WTC11 (cell line): ENCODE measurements around the gene ETV5. TPM values are rescaled to one million over a fixed set of nuclear protein-coding genes. Genes with fewer than 3 reads are reported as not detected.

Experiments
- ATAC-seq: fragments of 200-7000 bp; cut with Tn5 transposase; 2 replicates; pipeline ENCODE4 v1.10.0; 2021; ENCODE audit warnings: mild to moderate bottlenecking, moderate library complexity
- CTCF ChIA-PET: fragments of 300-600 bp; sonication (Branson Sonifier 250); formaldehyde crosslinking; loops from one replicate; lab custom pipeline; 2021; ENCODE audit warnings: antibody characterized with exemption; lab: Charles Lee
- POLR2A ChIA-PET: fragments of 350-600 bp; sonication (Branson Sonifier 250); formaldehyde crosslinking; loops from one replicate; lab custom pipeline; 2021; ENCODE audit warnings: antibody characterized with exemption; lab: Charles Lee
- DNase-seq: peaks from one replicate; pipeline ENCODE4 v3.0.0; 2021; ENCODE audit warnings: low spot score
- H3K27ac Mint-ChIP-seq: 2 replicates; pipeline ENCODE4 v1.8.0; 2021; ENCODE audit warnings: mixed read lengths
- H3K27me3 Mint-ChIP-seq: 2 replicates; pipeline ENCODE4 v1.8.0; 2021; ENCODE audit warnings: low read depth, mild to moderate bottlenecking, moderate library complexity, mixed read lengths
- H3K36me3 Mint-ChIP-seq: 2 replicates; pipeline ENCODE4 v1.8.0; 2021; ENCODE audit warnings: mixed read lengths
- H3K4me1 Mint-ChIP-seq: 2 replicates; pipeline ENCODE4 v1.8.0; 2022; ENCODE audit warnings: mixed read lengths
- H3K4me3 Mint-ChIP-seq: 2 replicates; pipeline ENCODE4 v1.8.0; 2021; ENCODE audit warnings: mild to moderate bottlenecking, moderate library complexity, mixed read lengths
- H3K9me3 Mint-ChIP-seq: 2 replicates; pipeline ENCODE4 v1.8.0; 2021; ENCODE audit warnings: mixed read lengths
- ATF1 ChIP-seq: sonication (generic); formaldehyde crosslinking; IDR thresholded peaks from 2 replicates; pipeline ENCODE4 v1.8.1; 2023; ENCODE audit warnings: mild to moderate bottlenecking, moderate library complexity, missing genetic modification reagents
- ATF2 ChIP-seq: sonication (generic); formaldehyde crosslinking; IDR thresholded peaks from 2 replicates; pipeline ENCODE4 v1.8.1; 2022; ENCODE audit warnings: low read depth, missing genetic modification reagents, borderline replicate concordance
- CREM ChIP-seq: sonication (generic); formaldehyde crosslinking; IDR thresholded peaks from 2 replicates; pipeline ENCODE4 v1.8.1; 2022; ENCODE audit warnings: mild to moderate bottlenecking, missing genetic modification reagents, moderate library complexity
- FOXJ3 ChIP-seq: sonication (generic); formaldehyde crosslinking; IDR thresholded peaks from 2 replicates; pipeline ENCODE4 v1.9.0; 2021; ENCODE audit warnings: missing genetic modification reagents, mild to moderate bottlenecking, borderline replicate concordance
- FOXP1 ChIP-seq: sonication (generic); formaldehyde crosslinking; IDR thresholded peaks from 2 replicates; pipeline ENCODE4 v1.8.0; 2022; ENCODE audit warnings: missing genetic modification reagents, mild to moderate bottlenecking, moderate library complexity, borderline replicate concordance
- FOXP4 ChIP-seq: sonication (generic); formaldehyde crosslinking; IDR thresholded peaks from 2 replicates; pipeline ENCODE4 v1.8.0; 2022; ENCODE audit warnings: mild to moderate bottlenecking, missing genetic modification reagents
- JAZF1 ChIP-seq: fragments of 250-450 bp; sonication (Bioruptor Pico); IDR thresholded peaks from 2 replicates; pipeline ENCODE4 v1.9.0; 2021; ENCODE audit warnings: moderate library complexity, mild to moderate bottlenecking, inconsistent platforms
- JUN ChIP-seq: sonication (generic); formaldehyde crosslinking; IDR thresholded peaks from 2 replicates; pipeline ENCODE4 v1.8.0; 2023; ENCODE audit warnings: mild to moderate bottlenecking, missing genetic modification reagents
- MYBL2 ChIP-seq: sonication (generic); formaldehyde crosslinking; IDR thresholded peaks from 2 replicates; pipeline ENCODE4 v1.8.1; 2023; ENCODE audit warnings: mild to moderate bottlenecking, moderate library complexity, missing genetic modification reagents
- NFATC4 ChIP-seq: fragments of 250-450 bp; sonication (Bioruptor Pico); IDR thresholded peaks from 2 replicates; pipeline ENCODE4 v1.9.0; 2021; ENCODE audit warnings: mild to moderate bottlenecking
- NFE2L1 ChIP-seq: sonication (generic); formaldehyde crosslinking; IDR thresholded peaks from 2 replicates; pipeline ENCODE4 v1.8.1; 2023; ENCODE audit warnings: missing genetic modification reagents
- NR1H2 ChIP-seq: sonication (generic); formaldehyde crosslinking; IDR thresholded peaks from 2 replicates; pipeline ENCODE4 v1.9.0; 2021; ENCODE audit warnings: mild to moderate bottlenecking, moderate library complexity, missing genetic modification reagents
- NR2C2 ChIP-seq: sonication (generic); formaldehyde crosslinking; IDR thresholded peaks from 2 replicates; pipeline ENCODE4 v1.8.0; 2022; ENCODE audit warnings: mild to moderate bottlenecking, missing genetic modification reagents
- OVOL2 ChIP-seq: fragments of 250-450 bp; sonication (Bioruptor Pico); IDR thresholded peaks from 2 replicates; pipeline ENCODE4 v1.9.0; 2021; ENCODE audit warnings: mild to moderate bottlenecking, borderline replicate concordance
- SMAD3 ChIP-seq: sonication (generic); formaldehyde crosslinking; IDR thresholded peaks from 2 replicates; pipeline ENCODE4 v1.8.0; 2022; ENCODE audit warnings: missing genetic modification reagents, mild to moderate bottlenecking, borderline replicate concordance
- SMAD4 ChIP-seq: sonication (generic); formaldehyde crosslinking; IDR thresholded peaks from 2 replicates; pipeline ENCODE4 v1.8.0; 2022; ENCODE audit warnings: mild to moderate bottlenecking, missing genetic modification reagents
- SOX15 ChIP-seq: fragments of 250-450 bp; sonication (Bioruptor Pico); IDR thresholded peaks from 2 replicates; pipeline ENCODE4 v1.9.0; 2021; ENCODE audit warnings: mild to moderate bottlenecking
- SP1 ChIP-seq: sonication (generic); formaldehyde crosslinking; conservative IDR thresholded peaks from 2 replicates; pipeline ENCODE4 v1.8.1; 2022; ENCODE audit warnings: missing genetic modification reagents
- STAT6 ChIP-seq: sonication (generic); formaldehyde crosslinking; conservative IDR thresholded peaks from 2 replicates; pipeline ENCODE4 v1.8.1; 2023; ENCODE audit warnings: mild to moderate bottlenecking, low read depth, missing genetic modification reagents, moderate library complexity
- TEAD4 ChIP-seq: sonication (generic); formaldehyde crosslinking; IDR thresholded peaks from 2 replicates; pipeline ENCODE4 v1.8.0; 2022; ENCODE audit warnings: mild to moderate bottlenecking, missing genetic modification reagents
- TP53 ChIP-seq: sonication (generic); formaldehyde crosslinking; IDR thresholded peaks from 2 replicates; pipeline ENCODE4 v1.8.1; 2023; ENCODE audit warnings: mild to moderate bottlenecking, missing genetic modification reagents
- USF1 ChIP-seq: sonication (generic); formaldehyde crosslinking; IDR thresholded peaks from 2 replicates; pipeline ENCODE4 v1.8.0; 2022; ENCODE audit warnings: mild to moderate bottlenecking, missing genetic modification reagents
- ZBTB43 ChIP-seq: sonication (generic); formaldehyde crosslinking; IDR thresholded peaks from 2 replicates; pipeline ENCODE4 v1.8.1; 2023; ENCODE audit warnings: mild to moderate bottlenecking, missing genetic modification reagents
- ZNF263 ChIP-seq: sonication (generic); formaldehyde crosslinking; IDR thresholded peaks from 2 replicates; pipeline ENCODE4 v1.8.1; 2022; ENCODE audit warnings: low read depth, mild to moderate bottlenecking, moderate library complexity, missing genetic modification reagents
- ZNF281 ChIP-seq: sonication (generic); formaldehyde crosslinking; IDR thresholded peaks from 2 replicates; pipeline ENCODE4 v1.8.0; 2023; ENCODE audit warnings: mild to moderate bottlenecking, missing genetic modification reagents
- total RNA-seq: library from RNA; stranded (reverse); gene quantifications from 3 replicates; pipeline ENCODE4 v1.2.3, GENCODE V29; 2021

ETV5 gene
- total RNA-seq, 1 experiment from 2014 or later = 71.3 TPM

- TF ChIP-seq FOXP4 (CRISPR knock-in tag) (no peak), SOX15 (no peak), TP53 (CRISPR knock-in tag) (no peak), ZBTB43 (CRISPR knock-in tag) (no peak), TEAD4 (CRISPR knock-in tag) (no peak), NR2C2 (CRISPR knock-in tag) (no peak), SMAD3 (CRISPR knock-in tag) (no peak), ATF1 (CRISPR knock-in tag) (no peak), ZNF263 (no peak)
Observed at GRCh38 chr3:186044427-186044826, 64.5 kb downstream of the ETV5 start (continued).

- H3K9me3 Mint-ChIP-seq = peaks cover 9% of the 10 kb centered on the region; the same call in 1 of the 2 replicates
- CTCF ChIA-PET = no interaction called here
- ATAC-seq = no peak
Observed at GRCh38 chr3:186042521-186043202, 66.2 kb downstream of the ETV5 start.

GRCh38 chr3:186042036-186042435 lies 66.9 kb downstream of the ETV5 start:
- no peak overlapping the region for H3K4me3 Mint-ChIP-seq
- H3K27me3 Mint-ChIP-seq = no peaks in the 10 kb centered on the region; the same call in 1 of the 2 replicates
- peaks cover 6% of the 10 kb centered on the region; the same call in 1 of the 2 replicates for H3K36me3 Mint-ChIP-seq
- no peak for DNase-seq
- ChIA-PET POLR2A (no interaction called here), CTCF (no interaction called here)
- H3K27ac Mint-ChIP-seq = no peak overlapping the region
- peaks cover 9% of the 10 kb centered on the region; the same call in 1 of the 2 replicates for H3K9me3 Mint-ChIP-seq
- peaks cover 6% of the 10 kb centered on the region for H3K4me1 Mint-ChIP-seq
- ATAC-seq = no peak
- TF ChIP-seq JAZF1 (CRISPR knock-in tag) = no peak
- no peak for TF ChIP-seq NR1H2 (CRISPR knock-in tag)
- TF ChIP-seq STAT6 (CRISPR knock-in tag) = no peak
- no peak for TF ChIP-seq OVOL2 (CRISPR knock-in tag)
- no peak for TF ChIP-seq FOXP1 (CRISPR knock-in tag)
- TF ChIP-seq JUN (CRISPR knock-in tag) = no peak
- TF ChIP-seq USF1 (CRISPR knock-in tag) = no peak
- TF ChIP-seq ATF2 = no peak

More at GRCh38 chr3:186042521-186043202, 66.2 kb downstream of the ETV5 start:
- H3K4me1 Mint-ChIP-seq = peaks cover 6% of the 10 kb centered on the region
- TF ChIP-seq NFE2L1 (CRISPR knock-in tag) = no peak
- no peak for TF ChIP-seq SMAD4 (CRISPR knock-in tag)
- no peak for TF ChIP-seq ZNF281 (CRISPR knock-in tag)
- no peak for TF ChIP-seq SP1 (CRISPR knock-in tag)
- TF ChIP-seq FOXJ3 (CRISPR knock-in tag) = no peak
- no peak for TF ChIP-seq MYBL2 (CRISPR knock-in tag)
- no peak for TF ChIP-seq CREM (CRISPR knock-in tag)
- TF ChIP-seq NFATC4 (CRISPR knock-in tag) = no peak
- POLR2A ChIA-PET = no interaction called here
- DNase-seq = no peak
- no peaks in the 10 kb centered on the region; the same call in 1 of the 2 replicates for H3K27me3 Mint-ChIP-seq
- no peak overlapping the region for H3K4me3 Mint-ChIP-seq
- H3K27ac Mint-ChIP-seq = no peak overlapping the region
- peaks cover 6% of the 10 kb centered on the region; the same call in 1 of the 2 replicates for H3K36me3 Mint-ChIP-seq
